GM19025 (cell line): Measurements from ENCODE around the gene STX18.
A peak's percentile ranks its signal among the peaks of the same experiment; 100 is the strongest.

Experiments used
- ATAC-seq: cut with Tn5 transposase; IDR thresholded peaks from one replicate; pipeline ENCODE4 v1.9.1; 2021; ENCODE audit warnings: mild to moderate bottlenecking, low read depth, moderate library complexity; ENCODE audit not compliant: unreplicated experiment

STX18 gene

DNA sequence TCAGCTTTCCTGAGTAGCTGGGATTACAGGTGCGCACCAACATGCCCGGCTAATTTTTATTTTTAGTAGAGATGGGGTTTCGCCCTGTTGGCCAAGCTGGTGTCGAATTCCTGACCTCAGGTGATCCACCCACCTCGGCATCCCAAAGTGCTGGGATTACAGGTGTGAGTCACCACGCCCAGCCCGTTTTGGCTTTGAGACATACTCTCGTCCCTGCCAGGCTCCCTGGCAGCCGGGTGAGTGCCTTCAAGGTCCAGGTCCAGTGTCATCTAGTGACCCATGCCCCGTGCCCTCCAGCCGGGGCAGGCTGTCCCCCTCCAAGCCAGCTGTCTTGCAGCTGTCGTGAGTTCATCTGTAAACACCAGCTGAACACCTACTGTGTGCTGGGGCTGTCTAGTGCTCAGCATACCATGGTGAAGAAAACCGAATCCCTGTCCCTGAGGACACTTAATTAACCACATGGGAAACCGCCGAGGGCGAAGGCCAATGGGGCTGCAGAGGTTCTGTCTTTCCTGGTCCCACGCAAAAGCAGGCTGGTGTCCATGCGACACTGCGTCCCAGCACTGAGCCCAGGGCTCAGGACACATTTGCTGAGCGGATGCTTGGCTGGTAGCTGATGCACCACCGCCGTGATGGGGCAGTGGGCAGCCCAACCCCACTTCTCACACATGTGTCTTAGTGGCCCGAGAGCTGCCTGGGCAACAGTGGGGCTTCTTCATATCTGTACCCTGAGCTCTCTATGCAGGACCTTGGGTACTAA is 133.1 kb downstream of the STX18 start:
- ATAC-seq = no peak

DNA sequence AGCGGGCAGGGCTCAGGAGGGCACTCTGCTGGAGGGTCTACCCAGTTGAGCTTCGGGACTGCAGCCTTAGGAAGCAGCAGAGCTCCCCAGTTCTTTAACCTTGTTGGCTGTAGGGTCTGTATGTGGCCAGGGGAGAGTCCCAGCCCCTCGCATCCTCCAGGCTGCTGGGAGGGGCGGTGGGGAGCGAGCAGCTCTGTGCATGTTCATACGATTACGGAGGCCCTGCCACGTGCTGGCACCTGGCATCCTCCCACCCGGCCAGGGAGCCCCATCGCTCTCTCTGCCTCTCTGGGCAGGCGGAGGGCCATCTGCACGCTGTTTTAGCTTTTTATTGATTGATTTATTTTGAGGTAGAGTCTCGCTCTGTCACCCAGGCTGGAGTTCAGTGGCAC is 133.7 kb downstream of the STX18 start:
- ATAC-seq = no peak

DNA sequence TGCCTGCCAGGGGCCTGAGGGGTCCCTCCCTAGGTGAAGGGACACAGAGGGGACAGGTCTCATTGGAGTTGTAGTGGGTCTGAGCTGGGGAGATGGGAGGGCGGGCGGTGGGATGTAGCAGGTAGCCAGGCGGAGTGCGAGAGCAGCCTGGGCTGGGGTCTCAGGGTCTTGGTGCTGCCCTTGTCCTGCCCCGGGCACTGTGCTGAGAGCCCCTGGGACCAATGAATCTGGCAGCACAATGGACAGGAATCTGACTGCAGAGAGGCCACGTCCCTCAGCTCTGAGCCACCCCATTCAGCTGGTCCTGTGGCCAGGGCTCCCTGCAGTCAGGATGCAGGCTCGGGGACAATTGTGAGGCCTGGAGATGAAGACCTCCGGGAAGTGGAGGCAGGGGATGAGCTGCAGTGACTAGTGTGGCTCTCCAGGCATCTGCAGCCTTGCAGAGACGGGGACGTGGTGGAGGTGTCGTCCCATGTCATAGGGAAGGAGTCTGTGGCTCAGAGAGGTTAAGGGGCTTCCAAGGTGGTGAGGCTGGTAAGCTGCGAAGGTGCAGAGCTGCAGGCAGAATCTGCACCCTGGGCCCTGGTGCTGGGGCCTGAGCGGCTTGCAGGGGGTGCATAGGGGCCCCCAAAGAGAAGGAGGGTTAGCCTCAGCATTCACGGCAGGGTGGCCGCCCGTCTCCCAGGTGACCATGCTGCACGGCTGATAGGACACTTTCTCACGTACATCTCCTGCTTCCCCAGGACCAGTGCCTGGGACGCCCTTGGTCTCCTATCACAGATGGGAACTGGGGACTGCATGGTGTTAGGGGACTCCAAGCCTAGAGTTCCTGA is 134.3 kb downstream of the STX18 start:
- no peak for ATAC-seq

DNA sequence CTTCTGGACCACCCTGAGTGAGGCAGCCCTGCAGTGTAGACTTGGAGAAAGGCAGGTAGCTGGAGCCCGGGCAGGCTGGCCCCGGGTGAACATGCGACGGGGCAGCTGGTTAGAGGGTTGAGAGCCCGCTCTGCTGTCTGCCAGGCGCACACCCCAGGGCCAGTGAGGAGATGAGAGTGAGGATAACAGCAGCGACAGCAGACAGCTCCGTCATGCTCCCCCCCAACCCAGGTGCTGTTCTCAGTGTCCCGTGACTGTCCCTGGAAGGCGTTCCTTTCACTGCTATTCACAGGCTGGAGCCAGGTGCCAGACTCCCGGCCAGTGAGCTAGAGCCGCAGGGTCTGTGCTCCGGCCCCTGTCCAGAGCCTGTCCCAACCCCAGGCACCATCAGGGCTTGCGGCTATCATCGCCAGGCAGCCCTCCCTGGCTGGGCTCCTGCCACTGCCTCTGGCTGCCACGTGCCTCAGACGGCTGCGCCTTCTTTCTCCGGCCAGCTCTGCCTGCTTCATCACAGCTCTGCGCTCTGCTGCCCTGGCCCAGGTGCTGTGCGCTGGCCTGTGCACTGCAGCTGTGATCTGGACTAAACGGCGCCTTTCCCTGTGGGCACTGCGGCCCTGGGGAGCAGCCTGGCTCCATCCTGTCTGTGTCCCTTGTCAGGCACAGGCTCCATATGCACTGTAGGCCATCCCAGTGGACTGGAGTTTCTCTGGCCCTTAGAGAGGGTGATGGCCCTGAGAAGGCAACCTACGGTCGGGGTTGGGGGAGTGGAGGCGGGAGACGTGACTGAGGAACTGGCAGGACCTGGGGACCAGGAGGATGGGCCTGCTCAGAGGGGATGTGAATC is 135.2 kb downstream of the STX18 start:
- no peak for ATAC-seq

DNA sequence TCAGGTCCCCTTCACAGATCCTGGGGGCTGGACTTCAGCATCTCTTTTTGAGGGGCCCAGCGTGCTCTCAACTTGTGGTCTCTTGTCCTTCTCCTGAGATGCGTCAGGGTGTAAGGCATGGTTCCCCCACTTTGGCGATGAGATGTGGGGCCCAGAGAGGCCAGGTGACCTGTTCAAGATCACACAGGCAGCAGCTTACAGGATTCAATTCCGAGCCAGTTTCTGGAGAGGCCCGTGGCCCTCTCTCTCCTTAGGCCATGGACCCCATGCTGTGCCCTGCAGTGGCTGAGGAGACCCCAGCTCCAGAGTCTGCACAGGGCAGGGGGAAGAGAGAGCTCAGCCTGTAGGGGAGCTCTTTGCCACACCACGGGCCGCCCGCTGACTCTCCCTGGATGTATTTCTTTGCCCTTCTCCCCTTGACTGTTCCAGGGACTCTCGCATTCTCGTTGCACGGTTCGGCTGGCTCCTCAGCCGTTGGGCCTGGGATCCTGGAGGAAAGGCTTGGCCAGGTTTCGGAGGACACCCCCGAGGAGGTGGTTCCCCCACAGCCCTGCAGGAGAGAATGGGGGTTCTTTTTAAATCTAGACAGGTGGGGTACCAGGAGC is 136.4 kb downstream of the STX18 start:
- no peak for ATAC-seq

DNA sequence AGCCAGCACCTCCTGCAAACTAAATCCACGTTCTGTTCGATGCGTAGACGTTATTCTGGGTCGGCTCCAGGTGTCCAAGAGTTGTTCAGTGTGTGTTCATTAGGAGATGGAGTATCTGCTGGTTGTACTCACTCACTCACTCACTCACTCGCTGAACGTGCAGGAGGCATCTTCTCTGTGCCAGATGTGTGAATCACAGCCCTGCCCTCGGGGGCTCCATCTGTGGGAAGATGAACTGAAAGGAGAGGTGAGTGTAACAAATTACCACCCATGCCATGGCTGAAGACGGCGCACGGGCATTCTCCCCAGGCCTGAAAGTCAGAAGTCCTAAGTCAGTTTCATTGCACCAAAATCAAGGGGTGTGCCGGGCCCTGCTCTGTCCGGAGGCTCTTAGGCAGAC is 138.9 kb downstream of the STX18 start:
- no peak for ATAC-seq

DNA sequence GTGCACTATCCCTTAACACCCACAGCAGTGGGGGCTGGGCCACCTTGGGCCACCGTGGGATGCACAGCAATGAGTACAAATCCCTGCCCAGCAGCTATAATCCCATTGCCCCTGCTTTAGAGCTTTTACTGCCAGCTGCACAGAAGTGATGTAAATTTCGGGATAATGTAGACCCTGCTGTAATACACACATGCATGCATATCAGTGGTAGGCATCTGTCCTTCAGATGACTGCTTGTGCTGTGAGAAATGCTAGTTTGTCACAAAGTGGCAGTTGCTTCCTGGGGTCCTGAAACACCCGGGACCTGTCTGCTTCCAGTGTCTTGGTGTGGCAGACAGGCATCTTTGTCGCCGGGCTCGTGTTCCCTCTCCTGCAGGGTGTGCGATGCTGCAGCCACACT is 140.8 kb downstream of the STX18 start:
- no peak for ATAC-seq

DNA sequence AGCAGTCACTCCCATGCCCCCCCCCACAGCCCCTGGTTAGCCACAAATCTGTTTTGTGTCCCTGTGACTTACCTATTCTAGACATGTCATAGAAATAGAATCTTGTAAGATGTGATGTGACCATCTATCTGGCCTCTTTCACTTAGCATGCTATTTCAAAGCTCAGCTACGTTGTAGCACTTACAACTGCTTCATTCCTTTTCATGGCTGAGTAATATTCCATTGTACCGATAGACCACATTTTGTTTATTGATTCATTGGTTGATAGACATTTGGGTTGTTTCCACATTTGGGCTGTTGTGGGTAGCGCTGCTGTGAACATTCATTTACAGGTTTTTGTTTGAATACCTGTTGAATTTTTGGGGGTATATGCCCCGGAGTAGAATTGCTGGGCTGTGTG is 143.4 kb downstream of the STX18 start:
- no peak for ATAC-seq

DNA sequence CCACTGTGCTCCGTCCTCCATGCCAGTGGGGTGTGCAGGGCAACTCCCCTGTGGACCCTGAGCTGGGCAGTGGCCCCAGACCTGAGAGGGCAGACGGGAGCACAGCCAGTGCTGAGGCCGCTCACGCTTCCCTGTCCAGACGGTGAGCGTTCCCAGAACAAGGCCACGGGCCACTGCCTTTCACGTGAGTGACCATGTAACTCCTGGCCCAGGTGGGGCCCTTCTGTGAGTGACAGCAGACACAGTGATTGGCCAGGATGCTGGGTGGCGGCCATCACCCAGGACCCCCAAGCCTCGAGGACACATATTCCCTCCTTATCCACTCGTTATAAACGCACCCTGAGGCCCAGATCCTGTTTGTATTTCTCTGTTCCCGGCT is 144.4 kb downstream of the STX18 start:
- no peak for ATAC-seq

DNA sequence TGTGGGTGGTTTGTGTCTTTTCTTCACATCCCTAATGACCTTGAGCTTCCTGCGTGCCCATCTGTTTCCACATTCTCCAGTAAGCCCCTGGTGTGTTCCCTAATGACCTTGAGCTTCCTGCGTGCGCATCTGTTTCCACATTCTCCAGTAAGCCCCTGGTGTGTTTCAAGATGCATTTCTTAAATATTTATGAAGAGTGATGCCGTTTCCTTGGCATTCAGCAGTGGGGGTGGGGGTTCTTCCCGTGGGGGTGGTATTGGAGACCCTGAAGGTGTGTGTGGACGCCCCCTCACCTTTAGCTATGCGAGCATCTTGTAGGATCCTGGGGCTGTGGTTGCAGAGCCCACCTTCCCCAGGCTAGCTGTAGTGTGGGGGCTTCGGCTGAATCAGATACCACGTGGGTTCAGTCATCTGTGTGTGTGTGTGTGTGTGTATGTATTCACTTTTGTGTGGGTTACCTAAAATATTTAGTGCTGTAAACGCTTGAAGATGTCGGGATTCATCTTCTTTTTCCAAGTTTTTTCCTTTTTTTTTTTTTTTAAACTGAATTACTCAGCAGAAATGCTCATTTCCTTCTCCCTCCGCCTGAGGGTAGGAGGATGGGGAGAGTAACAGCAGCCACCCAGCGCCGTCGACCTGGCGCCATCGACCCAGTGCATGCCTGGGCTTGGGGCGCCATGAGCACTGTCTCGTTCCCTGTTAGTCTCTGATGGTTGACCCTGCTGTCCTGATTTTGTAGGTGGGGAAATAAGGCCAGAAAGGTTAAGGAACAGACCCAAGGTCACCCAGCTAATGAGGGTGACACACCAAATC is 145.0 kb downstream of the STX18 start:
- ATAC-seq = no peak

DNA sequence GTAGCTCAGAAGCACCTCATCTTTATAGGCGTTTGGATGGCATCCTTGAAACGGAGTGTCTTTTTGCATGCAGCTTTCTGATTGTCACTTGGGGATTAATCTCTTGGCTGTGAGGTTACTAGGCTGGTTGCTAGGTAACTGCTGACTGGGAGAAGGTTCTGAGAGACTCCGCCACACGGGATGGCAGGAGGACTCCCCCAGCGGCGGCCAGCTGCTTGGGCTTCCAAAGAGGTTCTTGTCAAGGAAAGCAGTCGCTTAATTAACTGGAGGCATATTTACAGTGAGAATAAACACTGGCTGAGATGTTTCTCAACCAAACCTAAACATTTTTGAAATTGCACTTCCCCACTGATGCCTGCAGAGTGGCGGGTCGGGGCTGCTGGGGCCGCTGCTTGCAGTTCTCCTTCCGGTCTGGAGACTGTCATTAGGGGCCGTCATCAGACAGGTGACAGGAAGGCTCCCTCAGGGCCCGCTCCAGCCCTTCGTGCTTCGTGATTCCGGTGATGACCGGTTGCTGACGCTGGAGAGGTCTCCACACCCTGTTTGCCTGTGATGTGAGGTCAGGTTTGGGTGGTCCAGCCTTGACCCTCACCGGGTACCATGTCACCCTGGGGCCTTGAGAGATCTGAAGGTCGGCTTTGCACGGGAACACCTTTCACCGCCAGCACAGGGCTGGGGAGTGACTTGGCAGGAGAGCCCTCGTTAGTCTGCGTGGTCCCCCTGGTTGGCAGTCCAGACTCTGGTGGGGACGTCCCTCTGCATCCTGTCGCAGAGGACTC is 145.8 kb downstream of the STX18 start:
- peak; percentile 64 for ATAC-seq

DNA sequence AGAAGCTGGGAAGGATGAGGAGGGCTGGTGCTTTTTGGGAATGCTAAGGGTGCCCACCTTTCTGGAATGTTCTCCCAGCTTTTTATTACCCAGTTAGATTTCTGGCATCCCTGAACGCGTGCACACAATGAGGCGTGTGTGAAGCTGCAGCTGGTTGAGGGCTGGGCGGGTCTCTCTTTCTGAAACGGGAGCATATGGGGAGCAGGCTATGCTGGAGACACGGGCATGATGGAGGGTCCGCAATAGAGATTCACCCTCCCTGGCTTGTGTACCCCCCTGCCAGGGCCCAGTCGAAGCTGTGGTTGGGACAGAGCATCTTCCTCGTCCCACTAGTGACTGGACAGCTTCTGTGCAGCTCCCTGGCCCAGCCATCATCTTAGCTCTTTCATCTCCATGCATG is 146.5 kb downstream of the STX18 start:
- ATAC-seq = no peak

DNA sequence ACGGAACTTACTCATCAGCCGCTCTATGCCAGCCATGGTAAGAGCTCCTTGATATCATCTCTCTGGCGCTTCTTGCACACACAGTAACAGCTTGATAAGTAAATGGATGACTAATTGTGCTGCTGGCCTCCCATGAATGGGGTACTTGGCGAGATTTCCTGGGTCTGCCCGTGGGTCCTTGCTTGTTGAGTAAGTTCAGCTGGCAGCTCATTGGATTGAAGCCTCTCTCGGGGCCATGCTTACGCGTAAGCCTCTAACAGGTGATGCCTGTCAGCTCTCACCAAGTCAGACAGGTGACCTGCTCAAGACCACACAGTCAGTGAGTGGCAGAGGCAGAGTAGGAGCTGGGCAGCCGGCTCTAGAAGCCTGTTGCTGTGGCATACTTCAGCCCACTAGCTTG is 147.2 kb downstream of the STX18 start:
- ATAC-seq = no peak

DNA sequence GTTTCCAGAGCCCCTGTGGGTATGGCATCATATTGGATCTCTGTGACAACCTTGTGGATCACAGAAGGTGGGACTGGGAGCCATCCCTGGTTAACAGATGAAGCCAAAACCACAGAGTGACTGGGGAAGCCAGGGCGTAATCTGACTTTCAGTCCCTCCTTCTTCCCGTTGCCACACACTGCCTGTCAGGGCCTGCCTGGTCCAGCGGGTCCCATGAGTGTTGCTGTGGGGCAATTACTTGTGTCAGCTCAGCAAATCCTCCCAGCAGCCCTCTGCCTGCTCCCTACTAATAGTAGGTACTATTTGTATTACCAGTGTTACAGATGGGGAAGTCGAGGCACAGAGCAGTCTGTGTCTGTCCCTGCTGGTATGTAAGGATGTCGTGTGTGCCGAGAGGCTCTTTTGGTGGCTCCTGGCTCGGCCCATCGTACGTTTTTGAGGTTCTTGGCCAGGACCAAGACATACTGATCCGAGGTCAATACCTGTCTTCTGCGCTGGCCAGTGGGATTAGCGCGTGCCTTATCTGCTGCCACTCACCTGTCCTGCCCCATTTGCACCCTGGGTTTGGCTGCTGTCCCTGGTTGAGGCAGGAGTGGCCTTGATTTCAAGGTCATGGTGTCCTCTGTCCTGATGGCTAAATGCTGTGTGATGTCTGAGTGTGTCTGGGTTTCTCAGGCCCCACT is 149.2 kb downstream of the STX18 start:
- no peak for ATAC-seq

DNA sequence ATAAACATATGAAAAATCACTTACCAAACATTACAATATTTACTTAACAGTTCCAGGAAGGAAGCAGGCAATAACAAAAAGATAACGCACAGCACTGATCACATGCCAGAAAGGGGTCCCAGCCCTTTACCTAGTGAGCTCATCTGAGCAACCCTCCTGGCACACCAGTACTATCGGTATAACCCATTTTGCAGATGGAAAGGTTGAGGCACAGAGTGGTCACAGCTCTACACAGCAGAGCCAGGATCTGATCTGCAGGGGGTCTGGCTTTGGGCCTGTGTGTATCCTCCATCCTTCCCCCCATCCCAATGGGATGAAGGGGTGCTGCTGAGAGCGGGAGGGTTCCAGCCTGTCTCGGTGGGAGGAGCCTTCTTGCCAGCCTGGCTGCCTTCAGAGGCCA is 150.0 kb downstream of the STX18 start:
- no peak for ATAC-seq

DNA sequence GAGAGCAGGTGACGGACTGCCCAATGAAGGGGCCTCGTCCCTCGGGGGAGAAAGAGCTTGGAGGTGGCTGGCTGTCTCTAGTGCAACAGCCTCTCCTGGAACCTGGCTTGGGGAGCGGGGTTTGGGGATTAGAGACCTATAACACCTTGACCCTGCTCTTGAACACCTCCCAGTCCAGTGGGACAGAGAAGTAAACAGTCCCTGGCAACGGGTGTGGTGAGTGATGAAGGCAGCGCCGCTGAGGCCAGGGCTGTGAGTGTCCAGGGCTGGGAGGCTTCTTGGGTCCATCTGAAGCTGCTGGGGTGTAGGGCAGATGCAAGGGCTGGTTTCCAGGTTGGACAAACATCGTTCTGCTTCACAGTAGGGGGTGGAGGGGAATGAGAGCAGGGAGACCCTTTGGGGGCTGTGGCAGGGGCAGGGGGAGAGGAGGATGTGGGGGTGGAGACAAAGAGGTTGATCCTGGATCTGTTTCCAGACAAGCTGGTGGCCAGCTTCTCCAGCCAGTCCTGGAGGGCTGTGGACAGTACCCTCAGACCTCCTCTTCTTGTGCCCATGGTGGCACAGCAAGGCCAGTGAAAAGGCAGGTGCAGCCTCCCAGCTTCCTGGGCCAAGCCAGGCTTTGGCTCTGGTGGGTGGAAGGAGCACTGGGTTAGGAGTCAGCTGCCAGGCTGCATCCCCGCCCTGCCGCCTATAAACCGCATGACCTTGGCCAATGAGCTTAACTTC is 151.2 kb downstream of the STX18 start:
- ATAC-seq = no peak

DNA sequence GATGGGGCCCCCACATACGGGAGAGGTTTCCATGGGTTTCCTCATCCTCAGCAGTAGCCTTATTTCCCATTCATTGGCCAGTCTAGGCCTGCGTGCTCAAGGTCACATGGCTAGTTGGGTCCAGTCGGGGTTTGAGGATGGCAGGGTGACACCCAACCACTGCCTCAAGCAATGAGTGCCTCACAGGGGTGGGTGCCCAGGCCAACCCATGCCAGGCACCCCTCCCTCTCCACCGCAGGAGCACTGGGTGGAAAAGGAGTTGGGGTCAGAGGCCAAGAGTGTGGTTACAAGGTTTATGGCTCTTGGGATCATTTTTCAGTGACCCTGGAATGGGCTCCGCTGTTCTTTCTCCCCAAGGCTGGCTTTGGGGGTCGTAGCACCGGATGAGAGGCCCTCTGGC is 151.8 kb downstream of the STX18 start:
- ATAC-seq = no peak
